ENCODE data around the gene MRPS5. TPM values are rescaled to one million over a fixed set of nuclear protein-coding genes. Genes with fewer than 3 reads are reported as not detected.
"Not testable (repeated sequence)": the region's sequence is repeated elsewhere in the genome, so short reads cannot be mapped to it uniquely, and the experiment has no call there.

MRPS5 gene
- polyA plus RNA-seq, 3 donors: 73.7 to 97.5 (median 84.4) TPM

- DNase-seq: no peak
Observed at GRCh38 chr2:95050385-95051300, 71.0 kb downstream of the MRPS5 start.

DNA sequence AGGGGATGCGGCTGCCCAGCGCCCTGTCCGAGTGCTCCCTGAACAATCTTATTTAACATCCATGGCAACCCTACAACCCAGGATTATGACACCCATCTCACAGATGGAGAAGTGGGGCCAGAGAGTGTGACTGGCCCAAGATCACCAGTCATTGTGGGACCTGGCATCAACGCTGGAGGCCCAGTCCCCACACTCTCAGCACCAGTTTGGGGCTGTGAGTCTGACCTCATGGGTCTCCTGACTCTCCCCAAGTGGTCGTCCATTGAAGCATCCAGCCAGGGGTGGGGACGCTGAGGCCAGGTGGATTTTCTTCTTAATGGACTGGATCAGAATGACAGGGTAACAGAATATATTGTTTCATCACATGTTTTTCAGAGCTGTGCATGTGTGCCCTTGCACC, 71.6 kb downstream of the MRPS5 start:
- DNase-seq: no peak

- DNase-seq: no peak
Observed at GRCh38 chr2:95049683-95049955, 72.0 kb downstream of the MRPS5 start.

GRCh38 chr2:95048825-95049682, 72.6 kb downstream of the MRPS5 start:
- DNase-seq: no peak

- no peak for DNase-seq
Observed at GRCh38 chr2:95047629-95048510, 73.7 kb downstream of the MRPS5 start.

DNA sequence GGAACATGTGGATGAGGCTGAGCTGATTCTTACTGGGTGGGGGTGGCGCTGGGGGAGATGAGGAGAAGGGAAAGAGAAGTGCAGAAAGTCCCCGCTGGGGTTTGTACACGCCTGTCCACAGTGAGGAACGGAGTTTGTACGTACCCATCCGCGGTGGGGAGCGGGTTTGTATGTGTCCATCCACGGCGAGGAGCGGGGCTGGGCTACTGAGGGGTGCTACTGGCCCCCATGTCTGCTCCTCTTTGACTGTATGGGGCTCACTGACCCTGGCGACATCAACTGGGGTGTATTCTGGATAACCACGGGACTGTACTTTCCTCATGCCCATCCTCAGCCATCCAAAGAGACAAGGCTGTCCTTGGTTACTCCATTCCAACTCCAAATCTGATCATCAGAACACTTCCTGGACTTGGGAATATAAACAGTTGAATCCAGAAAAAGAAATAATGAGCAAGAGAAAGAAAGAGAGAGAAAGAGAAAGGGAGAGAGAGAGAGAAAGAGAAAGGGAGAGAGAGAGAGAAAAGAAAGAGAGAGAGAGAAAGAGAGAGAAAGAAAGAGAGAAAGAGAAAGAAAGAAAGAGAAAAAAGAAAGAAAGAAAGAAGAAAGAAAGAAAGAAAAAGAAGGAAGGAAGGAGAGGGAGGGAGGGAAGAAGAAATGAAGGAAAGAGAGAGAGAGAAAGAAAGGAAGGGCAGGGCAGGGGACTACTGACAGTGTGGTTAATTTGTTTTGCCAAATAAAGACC, 75.1 kb downstream of the MRPS5 start:
- no peak for DNase-seq

GRCh38 chr2:95044601-95045000, 77.0 kb downstream of the MRPS5 start:
- DNase-seq: no peak

- no peak for DNase-seq
Observed at GRCh38 chr2:95043300-95044093, 78.1 kb downstream of the MRPS5 start.

- no peak for DNase-seq
Observed at GRCh38 chr2:95042472-95043271, 78.9 kb downstream of the MRPS5 start.

DNA sequence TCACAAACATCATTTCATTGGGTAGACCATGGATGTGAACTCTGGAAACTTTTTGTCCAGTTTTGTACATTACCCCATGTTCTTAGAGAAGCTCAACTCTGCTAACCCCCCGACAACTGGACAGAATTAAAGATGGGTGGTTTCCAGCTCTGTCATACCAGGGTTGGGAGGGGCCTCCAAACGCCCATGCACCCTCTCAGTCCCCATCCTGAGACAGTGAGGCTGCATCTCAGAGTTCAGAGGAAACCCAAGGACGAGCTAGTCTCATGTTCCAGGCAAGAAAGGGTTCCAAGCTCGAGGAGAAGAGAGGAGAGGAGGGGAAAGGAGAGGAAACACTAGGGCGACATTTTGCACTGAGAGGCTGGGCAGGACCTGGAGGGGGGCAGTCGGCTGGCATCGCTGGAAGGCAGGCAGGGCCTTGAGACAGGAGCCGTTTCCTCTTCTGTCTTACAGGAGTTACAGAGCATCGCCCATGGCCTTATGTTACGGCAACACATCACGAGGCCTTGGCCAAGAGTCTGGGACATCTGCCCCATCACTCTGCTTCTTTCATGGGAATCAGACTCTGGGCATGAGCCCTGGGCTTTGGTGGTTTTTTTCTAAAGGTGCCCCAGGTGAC, 79.7 kb downstream of the MRPS5 start:
- DNase-seq: no peak

DNA sequence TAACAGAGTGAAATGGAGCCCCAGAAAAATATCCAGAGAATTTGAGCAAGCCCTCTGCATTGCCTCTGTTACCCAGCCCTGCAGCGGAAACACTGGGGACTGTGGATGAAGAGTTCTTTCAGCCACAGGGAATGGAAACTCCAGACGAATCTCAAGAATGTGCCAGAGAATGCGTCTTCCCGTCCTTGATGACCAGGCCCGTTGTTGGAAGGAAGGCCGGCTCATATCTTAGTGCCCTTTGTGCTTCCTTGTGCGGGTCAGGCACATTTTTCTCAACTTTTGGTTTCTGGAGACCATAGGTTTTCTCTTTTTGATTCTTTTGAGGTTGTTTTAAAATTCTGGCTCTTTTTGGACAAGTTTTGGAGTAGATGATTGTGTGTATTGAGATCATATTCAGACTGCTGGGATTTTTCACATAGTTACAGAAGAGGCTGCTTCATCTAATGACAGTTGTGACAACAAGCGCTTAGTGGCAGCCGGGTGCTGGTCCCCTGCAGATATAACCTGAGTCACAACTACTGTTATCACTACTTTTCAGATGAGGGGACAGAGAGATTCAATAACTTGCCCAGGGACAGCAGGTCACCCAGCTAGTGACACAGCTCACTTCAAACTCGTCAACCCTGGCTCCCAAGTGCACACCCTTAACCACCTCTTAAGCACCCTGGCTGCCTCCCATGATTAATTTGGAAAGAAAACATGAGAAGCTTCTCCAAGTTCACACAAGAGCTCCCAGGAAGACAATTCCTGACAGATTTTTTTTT, 80.4 kb downstream of the MRPS5 start:
- DNase-seq: no peak

GRCh38 chr2:95040426-95040825, 81.2 kb downstream of the MRPS5 start:
- DNase-seq: no peak

GRCh38 chr2:95039978-95040377, 81.6 kb downstream of the MRPS5 start:
- no peak for DNase-seq

DNA sequence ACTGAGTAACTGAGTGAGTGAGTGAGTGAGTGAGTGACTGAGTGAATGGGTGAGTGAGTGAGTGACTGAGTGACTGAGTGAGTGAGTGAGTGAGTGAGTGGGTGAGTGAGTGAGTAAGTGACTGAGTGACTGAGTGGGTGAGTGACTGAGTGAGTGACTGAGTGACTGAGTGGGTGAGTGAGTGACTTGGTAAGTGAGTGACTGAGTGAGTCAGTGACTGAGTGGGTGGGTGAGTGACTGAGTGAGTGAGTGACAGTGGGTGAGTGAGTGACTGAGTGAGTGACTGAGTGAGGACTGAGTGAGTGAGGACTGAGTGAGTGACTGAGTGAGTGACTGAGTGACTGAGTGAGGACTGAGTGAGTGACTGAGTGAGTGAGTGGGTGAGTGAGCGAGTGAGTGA, 82.2 kb downstream of the MRPS5 start:
- no peak for DNase-seq

- DNase-seq: no peak
Observed at GRCh38 chr2:95038635-95039298, 82.8 kb downstream of the MRPS5 start.

- not testable (repeated sequence) for DNase-seq
Observed at GRCh38 chr2:95037841-95038585, 83.6 kb downstream of the MRPS5 start.

- DNase-seq: no peak
Observed at GRCh38 chr2:95037384-95037839, 84.2 kb downstream of the MRPS5 start.
